ENCODE results near the gene APOL2. TPM values are rescaled to one million over a fixed set of nuclear protein-coding genes. Genes with fewer than 3 reads are reported as not detected.

APOL2 gene
- total and polyA plus RNA-seq, 10 of the 15 experiments (the other 5 are each of a cell fraction or from before 2014, with no cell fraction given), result 4.4 to 39.9 (median 25.0) TPM

GRCh38 chr22:36245805-36246356 is 6.6 kb upstream of the APOL2 start:
- Histone ChIP-seq H3K27ac (ENCODE audit: control insufficient read depth, insufficient read depth) (no peak overlapping the region), H3K36me3 (ENCODE audit: control insufficient read depth in 2 of 2, insufficient read depth in 2 of 2, low read length in 1 of 2) (no peaks in the 10 kb centered on the region), H4K20me1 (ENCODE audit: control insufficient read depth, insufficient read depth) (no peaks in the 10 kb centered on the region), H3K27me3 (replicated peaks in 1 of 2; ENCODE audit: control insufficient read depth in 2 of 2, insufficient read depth in 2 of 2, low read length in 1 of 2) (no peaks in the 10 kb centered on the region), H2AFZ (ENCODE audit: control insufficient read depth, low read depth, low read length) (no peak overlapping the region), H3K79me2 (ENCODE audit: control insufficient read depth, insufficient read depth, low read length) (no peaks in the 10 kb centered on the region), H3K4me1 (ENCODE audit: control insufficient read depth, insufficient read depth, low read length) (peaks cover 10% of the 10 kb centered on the region), H3K4me2 (ENCODE audit: control insufficient read depth, insufficient read depth) (no peak overlapping the region), H3K4me3 (no peak overlapping the region), H3K9me3 (replicated peaks; ENCODE audit: control insufficient read depth, insufficient read depth, low read length) (no peaks in the 10 kb centered on the region), H3K9ac (ENCODE audit: control insufficient read depth, insufficient read depth, low read length) (no peak overlapping the region)
- ChIA-PET CTCF (no interaction called here), RAD21 (ENCODE audit: unreplicated experiment) (no interaction called here), SMC1A (ENCODE audit: uncharacterized antibody, unreplicated experiment) (no interaction called here), POLR2A (no interaction called here)
- in situ Hi-C loops (cut with MboI), result no loop called here
- intact Hi-C loops (cut with micrococcal nuclease; ENCODE audit: unreplicated experiment), result no loop called here
- ATAC-seq (no peak), FAIRE-seq (no peak), DNase-seq (ENCODE audit: low read depth, low spot score) (no peak)
- TF ChIP-seq CEBPZ (IDR thresholded peaks at IDR 0.05; ENCODE audit: low read depth, low read length) (no peak), ZBTB11 (CRISPR knock-in tag; IDR thresholded peaks at IDR 0.05) (no peak), NFIC (IDR thresholded peaks at IDR 0.05; ENCODE audit: low read depth, low read length) (no peak), ESRRA (IDR thresholded peaks at IDR 0.05; ENCODE audit: low read length) (no peak), NR2F1 (conservative IDR thresholded peaks at IDR 0.05) (no peak), TAF1 (IDR thresholded peaks at IDR 0.05; ENCODE audit: borderline replicate concordance, low read depth, low read length) (no peak), ZSCAN29 (IDR thresholded peaks at IDR 0.05) (no peak), CUX1 (IDR thresholded peaks at IDR 0.05; ENCODE audit: insufficient replicate concordance, low read depth, low read length) (no peak), SUPT20H (IDR thresholded peaks at IDR 0.05; ENCODE audit: borderline replicate concordance, control insufficient read depth, low read depth, low read length) (no peak), CREB1 (IDR thresholded peaks at IDR 0.05; ENCODE audit: low read depth) (no peak)
- WGBS (ENCODE audit: insufficient coverage, insufficient replicate concordance, low lambda C conversion rate, missing lambda C conversion rate), result 53% methylated on average over 4 of the region's 4 CpGs
- BruUV-seq (replicated peaks), result no TSS peak
